HG03521 (cell line): ENCODE results near the gene FHOD3.

Experiments used
- ATAC-seq: cut with Tn5 transposase; IDR thresholded peaks from one replicate; pipeline ENCODE4 v1.9.1; 2021; ENCODE audit warnings: mild to moderate bottlenecking, moderate library complexity; ENCODE audit not compliant: unreplicated experiment

FHOD3 gene

GRCh38 chr18:36580266-36580665, 282.8 kb downstream of the FHOD3 start:
- ATAC-seq = no peak

DNA sequence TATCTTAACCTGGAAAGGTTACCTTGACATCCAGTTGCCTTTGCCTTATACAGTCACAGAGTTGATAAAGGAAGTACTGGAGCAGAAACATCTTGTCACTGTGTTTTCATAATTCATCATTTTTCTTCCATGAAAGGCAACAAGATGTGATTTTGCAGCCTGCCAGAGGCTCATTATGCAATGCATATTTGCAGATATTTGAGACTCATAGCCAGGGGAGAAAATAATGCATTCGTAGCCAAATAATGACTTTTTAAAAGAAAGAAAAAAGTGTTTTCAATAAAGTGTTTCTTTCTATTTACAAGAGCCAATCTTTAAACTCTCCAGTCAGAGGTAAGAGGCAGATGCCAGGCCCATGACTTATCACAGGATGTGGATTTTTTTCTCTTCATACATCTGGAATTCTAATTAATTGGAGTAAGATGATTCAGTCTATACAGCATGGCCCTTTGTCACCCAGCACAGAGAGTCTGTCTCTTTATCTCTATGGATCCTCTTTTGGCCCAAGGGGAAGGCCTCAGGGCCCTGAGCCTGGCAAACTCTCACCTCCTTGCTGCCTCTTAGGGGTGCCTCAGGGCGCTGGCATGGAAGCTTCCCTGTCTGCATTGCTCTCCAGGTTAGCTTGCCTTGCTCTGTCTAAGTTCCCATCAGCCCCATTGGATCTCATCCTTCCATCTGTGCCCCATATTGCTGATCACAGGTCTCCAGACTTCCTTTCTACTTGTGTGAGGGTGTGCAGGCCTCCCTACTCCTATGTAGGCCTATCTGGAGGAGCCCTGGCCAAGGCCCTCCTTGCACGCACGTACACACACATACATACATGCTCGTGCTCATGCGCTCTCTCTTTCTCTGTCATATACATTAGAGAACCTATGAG, 283.6 kb downstream of the FHOD3 start:
- no peak for ATAC-seq

- ATAC-seq = no peak
Observed at GRCh38 chr18:36582988-36583745, 285.7 kb downstream of the FHOD3 start.

DNA sequence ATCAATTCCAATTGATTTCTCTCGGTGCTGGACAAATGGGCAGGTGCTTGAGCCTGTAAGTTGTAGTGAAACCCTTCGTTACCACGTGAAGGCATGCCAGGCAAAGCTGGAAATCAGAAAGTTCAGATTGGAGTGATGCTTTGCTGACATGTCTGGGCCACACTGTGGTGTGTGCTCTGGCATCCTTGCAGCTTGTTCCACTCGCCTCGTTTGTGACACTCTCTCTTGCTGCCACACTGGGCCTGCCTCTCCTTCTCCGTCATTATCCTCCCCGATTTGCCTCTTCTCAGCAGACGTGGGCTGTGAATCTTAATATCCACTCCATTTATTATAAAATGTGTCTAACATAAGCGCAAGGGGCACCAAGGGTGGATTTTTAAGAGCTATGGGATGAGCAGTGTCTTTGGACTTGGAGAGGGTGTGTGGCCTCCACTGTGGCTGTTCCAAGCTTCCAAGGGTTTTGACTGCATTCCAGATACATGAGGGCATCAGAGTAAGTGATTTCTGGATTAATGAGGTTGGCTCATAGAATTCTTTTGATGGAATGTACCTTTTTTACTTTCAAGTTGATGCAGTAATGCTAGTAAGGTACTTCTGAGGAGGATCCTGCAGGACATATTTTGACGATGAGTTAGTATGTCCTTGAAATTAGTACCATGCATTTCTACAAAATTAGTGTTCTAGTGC, 292.5 kb downstream of the FHOD3 start:
- ATAC-seq = no peak

- ATAC-seq = no peak
Observed at GRCh38 chr18:36590621-36591580, 293.4 kb downstream of the FHOD3 start.

DNA sequence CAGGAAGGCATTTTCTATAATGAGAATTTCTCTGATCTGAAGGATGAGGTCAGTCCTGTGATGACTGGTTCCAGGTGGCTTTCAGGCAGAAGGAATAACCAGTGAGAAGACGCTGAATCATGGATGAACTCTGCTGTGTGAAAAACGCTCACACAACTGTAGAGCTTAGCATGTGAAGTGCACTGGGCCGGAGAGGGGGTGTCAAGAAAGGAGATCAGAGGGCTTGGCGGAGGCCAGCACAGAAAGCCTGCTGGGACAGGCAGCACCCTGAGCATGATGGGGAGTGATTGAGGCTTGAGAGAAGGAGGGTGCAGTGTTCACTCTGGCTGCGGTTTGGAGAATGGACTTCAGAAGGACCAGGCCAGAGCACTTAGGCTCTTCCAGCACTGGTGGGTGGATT, 294.8 kb downstream of the FHOD3 start:
- ATAC-seq = no peak

DNA sequence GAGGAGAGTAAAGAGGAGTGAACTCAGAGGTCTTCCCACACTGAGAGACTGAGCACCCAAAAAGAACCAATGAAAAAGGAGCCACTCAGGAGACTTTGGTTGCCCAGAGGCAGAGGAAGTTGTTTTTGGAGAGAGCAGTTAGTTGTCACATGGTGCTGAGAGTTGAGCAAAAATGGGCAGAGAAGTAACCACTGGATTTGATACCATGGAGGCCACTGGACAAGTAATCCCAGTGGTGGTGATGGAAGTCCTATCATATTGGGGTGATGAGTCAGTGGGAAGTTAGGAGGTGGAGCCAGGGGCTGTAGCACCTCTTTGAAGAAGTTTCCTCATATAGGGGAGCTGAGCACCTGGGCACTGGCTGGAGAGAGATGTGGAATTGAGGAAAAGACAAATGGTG, 295.5 kb downstream of the FHOD3 start:
- ATAC-seq = no peak

DNA sequence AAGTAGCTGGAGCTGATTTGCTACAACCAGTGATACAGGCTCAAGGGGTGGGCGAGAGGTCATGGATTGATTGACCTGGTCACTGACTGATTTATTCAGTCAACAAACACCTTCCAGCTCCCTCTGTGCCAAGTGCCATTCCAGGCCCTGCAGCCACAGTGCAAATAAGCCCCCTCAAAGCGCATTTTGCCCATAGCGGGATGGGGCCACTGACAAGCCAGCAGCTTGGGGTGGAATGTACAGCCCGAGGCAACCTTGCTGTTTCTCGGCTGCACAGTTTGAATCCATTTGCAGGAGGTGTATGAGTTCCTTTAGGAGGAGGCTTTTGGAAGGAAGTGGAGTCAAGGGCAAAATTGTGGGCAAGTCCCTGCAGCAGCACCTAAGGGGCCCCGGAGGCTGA, 296.1 kb downstream of the FHOD3 start:
- no peak for ATAC-seq

DNA sequence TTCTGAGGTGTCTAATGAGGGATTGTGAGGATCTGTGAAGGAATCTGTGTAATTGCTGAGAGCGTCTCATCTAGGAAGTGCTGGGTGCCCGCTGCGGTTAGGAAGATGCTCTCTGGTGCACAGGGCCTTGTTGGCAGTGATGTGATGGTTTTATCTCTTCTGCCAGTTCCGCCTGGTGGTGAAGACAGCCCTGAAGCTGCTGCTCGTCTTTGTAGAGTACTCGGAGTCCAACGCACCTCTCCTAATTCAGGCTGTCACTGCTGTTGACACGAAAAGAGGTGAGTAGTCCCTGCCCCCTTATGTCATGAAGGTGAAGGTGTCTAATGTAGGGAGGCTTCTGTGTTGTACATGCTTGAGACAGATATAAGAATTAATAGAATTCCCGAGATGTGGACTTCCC, 297.1 kb downstream of the FHOD3 start:
- ATAC-seq = no peak

GRCh38 chr18:36595046-36595817, 297.7 kb downstream of the FHOD3 start:
- no peak for ATAC-seq

DNA sequence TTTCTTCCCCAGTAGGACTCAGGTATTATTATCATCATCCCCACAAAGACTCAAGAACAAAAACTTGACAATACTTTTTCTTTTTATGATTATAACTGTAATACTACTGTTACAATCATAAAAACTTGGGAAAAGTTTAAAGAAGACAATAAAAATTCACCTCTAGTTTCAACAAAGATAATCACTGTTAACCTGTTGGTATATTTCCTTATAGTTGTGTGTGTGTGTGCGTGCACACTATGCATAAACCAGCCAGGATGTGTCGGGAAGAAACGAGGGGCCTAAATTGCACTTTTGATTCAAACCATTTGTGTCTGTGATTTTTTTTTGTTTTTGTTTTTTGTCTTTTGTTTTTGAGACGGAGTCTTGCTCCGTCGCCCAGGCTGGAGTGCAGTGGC, 298.3 kb downstream of the FHOD3 start:
- ATAC-seq = no peak

DNA sequence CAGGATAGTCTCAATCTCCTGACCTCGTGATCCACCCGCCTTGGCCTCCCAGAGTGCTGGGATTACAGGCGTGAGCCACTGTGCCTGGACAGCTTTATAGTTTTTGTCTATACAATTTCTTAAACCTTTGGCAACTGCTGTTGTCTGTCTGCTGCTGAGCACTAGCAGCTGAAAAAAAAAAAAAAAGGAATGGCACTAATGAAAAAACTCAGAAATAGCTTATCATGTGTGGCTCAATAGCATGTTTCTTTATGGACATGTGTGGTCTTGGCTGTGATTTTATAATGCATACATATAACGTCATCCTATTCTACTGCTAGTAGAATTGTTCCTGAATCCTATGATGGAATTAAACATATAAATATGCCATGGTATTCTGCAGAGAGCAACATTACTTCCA, 300.1 kb downstream of the FHOD3 start:
- ATAC-seq = no peak

- no peak for ATAC-seq
Observed at GRCh38 chr18:36600548-36600947, 303.0 kb downstream of the FHOD3 start.

GRCh38 chr18:36601316-36601715, 303.8 kb downstream of the FHOD3 start:
- no peak for ATAC-seq

- ATAC-seq = no peak
Observed at GRCh38 chr18:36602071-36602470, 304.6 kb downstream of the FHOD3 start.

GRCh38 chr18:36602620-36603019, 305.1 kb downstream of the FHOD3 start:
- no peak for ATAC-seq

DNA sequence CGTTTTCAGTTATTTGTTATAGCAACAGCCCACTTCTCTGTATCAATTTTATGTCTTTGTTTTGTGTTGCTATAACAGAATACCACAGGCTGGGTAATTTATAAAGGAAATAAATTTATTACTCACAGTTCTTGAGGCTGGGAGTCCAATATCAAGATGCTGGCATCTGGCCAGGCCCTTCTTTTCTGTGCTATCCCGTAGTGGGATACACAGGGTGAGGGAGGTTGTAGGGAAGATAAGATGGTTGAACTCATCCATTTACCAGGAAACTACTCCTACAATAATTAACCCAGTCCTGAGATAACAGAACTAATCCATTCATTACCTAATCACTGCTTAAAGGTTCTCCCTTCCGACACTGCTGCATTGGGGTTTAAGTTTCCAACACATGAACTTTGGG, 310.6 kb downstream of the FHOD3 start:
- no peak for ATAC-seq

DNA sequence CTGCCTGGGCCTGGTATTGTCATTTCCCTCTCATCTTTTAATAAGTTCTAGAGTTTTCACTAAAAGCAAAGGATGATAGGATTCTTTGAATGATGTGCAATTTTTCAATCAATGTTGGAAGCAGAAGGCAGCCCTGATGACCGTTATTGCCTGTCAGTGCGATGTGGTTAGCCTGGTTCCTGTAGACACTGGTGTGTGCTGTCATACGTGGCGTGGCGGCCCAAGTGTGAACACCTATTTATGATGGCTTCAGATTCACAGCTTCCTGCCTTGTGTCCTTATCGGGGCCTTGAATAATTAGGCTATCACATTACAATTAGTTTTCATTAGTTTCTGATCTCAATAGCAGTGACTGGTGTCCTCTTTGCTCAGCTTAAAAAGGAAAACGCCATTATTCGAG, 312.7 kb downstream of the FHOD3 start:
- no peak for ATAC-seq

DNA sequence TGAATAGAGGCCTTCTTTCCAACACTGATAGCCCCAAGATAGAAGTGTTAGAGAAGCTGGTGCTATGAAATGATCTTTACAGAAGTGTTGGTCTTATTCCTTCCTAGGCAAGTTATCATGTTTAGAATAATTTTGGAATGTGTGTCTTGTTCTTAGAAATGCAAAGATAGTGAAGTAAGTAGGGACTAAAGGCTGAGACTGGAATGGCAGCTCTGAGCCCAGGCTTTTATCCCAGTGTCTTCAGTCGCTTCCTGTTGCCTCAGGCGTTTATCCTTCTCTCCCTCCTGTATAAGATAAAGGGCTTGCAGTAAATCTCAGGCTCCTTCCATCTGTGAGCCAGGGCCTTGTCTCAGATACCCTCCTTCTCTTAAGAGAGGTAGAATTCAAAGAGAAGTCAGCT, 313.1 kb downstream of the FHOD3 start:
- no peak for ATAC-seq

- ATAC-seq = no peak
Observed at GRCh38 chr18:36613069-36613468, 315.6 kb downstream of the FHOD3 start.
